HepG2 (cell line): ENCODE data around the gene LDLR. TPM values are rescaled to one million over a fixed set of nuclear protein-coding genes. Genes with fewer than 3 reads are reported as not detected.

ENCODE experiments used
- DPF2 ChIP-seq: sonication (generic); formaldehyde crosslinking; IDR thresholded peaks from 2 replicates; pipeline ENCODE4 v1.4.0; 2020; ENCODE audit warnings: mild to moderate bottlenecking, low read depth, missing genetic modification reagents, borderline replicate concordance
- HDAC1 ChIP-seq: sonication (generic); formaldehyde crosslinking; IDR thresholded peaks from 2 replicates; pipeline ENCODE4 v1.5.1; 2020; ENCODE audit warnings: mild to moderate bottlenecking, missing genetic modification reagents
- TSC22D2 ChIP-seq: sonication (generic); formaldehyde crosslinking; IDR thresholded peaks from 2 replicates; pipeline ENCODE4 v1.5.1; 2020; ENCODE audit warnings: missing genetic modification reagents, mild to moderate bottlenecking, borderline replicate concordance
- ZBTB3 ChIP-seq: sonication (generic); formaldehyde crosslinking; IDR thresholded peaks from 2 replicates; pipeline ENCODE4 v1.4.0; 2020; ENCODE audit warnings: low read depth, mild to moderate bottlenecking, moderate library complexity, missing genetic modification reagents, borderline replicate concordance
- ZNF121 ChIP-seq: sonication (generic); formaldehyde crosslinking; IDR thresholded peaks from 2 replicates; pipeline ENCODE4 v1.5.0; 2020; ENCODE audit warnings: mild to moderate bottlenecking, missing genetic modification reagents
- ZNF383 ChIP-seq: sonication (generic); formaldehyde crosslinking; IDR thresholded peaks from 2 replicates; pipeline ENCODE4 v1.4.0; 2020; ENCODE audit warnings: missing genetic modification reagents, mild to moderate bottlenecking, borderline replicate concordance
- polyA plus RNA-seq, 8 experiments: library from polyadenylated mRNA; depleted of rRNA in 3 of 8; stranded (reverse) in 7 of 8; unstranded in 1 of 8; fragments of >200 nt; fragmentation: Illumina TruSeq in 4 of 8; extraction: Trizol in 4 of 8; gene quantifications; 2 replicates each; pipeline versions ENCODE4 v1.2.1 to v1.2.3, GENCODE V29; 2011 to 2016; ENCODE audit warnings: low read depth in 4 of 8, missing spikeins in 1 of 8, mixed read lengths in 1 of 8; ENCODE audit not compliant: insufficient read depth in 1 of 8
- total RNA-seq, 5 experiments: library from RNA; depleted of rRNA; stranded (reverse); fragments of >200 nt; fragmentation: Illumina TruSeq; extraction: Trizol; gene quantifications; 2 replicates each; pipeline ENCODE4 v1.2.3, GENCODE V29; 2016; ENCODE audit warnings: low read depth in 1 of 5
- TF ChIP-seq, protein P1 (sequence below): sonication (generic); formaldehyde crosslinking; IDR thresholded peaks from 2 replicates; pipeline ENCODE4 v1.4.0; 2020; ENCODE audit warnings: missing genetic modification reagents
- TF ChIP-seq, protein P2 (sequence below), 2 experiments: fragments of 450-650 bp in 1 of 2; sonication (generic) in 1 of 2; formaldehyde crosslinking; IDR thresholded peaks; 2 replicates each; pipeline versions ENCODE4 v1.5.0 to v1.8.0; 2020 to 2022; ENCODE audit warnings: mild to moderate bottlenecking in 1 of 2, missing genetic modification reagents in 1 of 2
- TF ChIP-seq, protein P3 (sequence below): sonication (generic); formaldehyde crosslinking; IDR thresholded peaks from 2 replicates; pipeline ENCODE4 v1.4.0; 2020; ENCODE audit warnings: missing genetic modification reagents
- TF ChIP-seq, protein P4 (sequence below): sonication (generic); formaldehyde crosslinking; IDR thresholded peaks from 2 replicates; pipeline ENCODE4 v1.9.0; 2021; ENCODE audit warnings: missing genetic modification reagents, borderline replicate concordance
- TF ChIP-seq, protein P5 (sequence below): sonication (generic); formaldehyde crosslinking; conservative IDR thresholded peaks from 2 replicates; pipeline ENCODE4 v1.4.0; 2020; ENCODE audit warnings: mild to moderate bottlenecking, missing genetic modification reagents, moderate library complexity

Gene LDLR
- total and polyA plus RNA-seq, 2 of the 13 experiments (the other 11 are each of a cell fraction or from before 2014, with no cell fraction given), result 51.6 to 92.5 TPM

DNA sequence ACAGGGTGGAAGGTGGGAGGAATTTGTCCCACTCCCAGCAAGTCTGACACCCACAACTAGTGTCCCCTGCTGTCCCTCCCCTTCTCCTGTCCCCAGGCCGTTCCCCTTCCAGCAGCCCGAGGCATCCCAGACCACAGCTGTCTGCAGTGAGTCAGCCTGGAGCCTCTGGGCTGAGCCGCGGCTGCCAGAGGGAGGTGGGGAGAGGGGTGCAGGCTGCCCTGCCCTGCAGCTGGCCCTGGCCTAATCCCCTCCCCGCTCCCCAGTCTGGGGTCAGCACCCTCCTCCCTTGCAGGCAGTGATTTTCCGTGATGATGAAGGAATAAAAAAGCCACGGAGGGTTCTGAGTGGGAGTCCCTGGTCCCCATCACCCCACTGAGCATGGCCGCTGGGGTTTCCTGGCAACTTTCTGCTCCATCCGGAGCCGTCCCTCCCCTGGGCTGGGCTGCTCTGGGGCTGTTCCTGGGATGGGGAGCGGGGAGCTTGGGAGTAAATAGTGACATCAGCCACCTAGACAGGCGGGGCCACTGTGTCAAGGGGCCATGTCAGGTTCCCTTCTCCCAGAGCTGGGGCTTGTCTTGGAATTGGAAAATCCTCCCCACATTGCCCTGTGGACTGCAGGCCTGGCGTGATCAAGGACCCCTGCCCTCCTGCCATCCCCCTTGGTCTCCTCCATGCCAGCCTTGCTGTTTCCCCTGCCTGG is 49.5 kb downstream of the LDLR start (continued):
- TF ChIP-seq, protein P1, sequence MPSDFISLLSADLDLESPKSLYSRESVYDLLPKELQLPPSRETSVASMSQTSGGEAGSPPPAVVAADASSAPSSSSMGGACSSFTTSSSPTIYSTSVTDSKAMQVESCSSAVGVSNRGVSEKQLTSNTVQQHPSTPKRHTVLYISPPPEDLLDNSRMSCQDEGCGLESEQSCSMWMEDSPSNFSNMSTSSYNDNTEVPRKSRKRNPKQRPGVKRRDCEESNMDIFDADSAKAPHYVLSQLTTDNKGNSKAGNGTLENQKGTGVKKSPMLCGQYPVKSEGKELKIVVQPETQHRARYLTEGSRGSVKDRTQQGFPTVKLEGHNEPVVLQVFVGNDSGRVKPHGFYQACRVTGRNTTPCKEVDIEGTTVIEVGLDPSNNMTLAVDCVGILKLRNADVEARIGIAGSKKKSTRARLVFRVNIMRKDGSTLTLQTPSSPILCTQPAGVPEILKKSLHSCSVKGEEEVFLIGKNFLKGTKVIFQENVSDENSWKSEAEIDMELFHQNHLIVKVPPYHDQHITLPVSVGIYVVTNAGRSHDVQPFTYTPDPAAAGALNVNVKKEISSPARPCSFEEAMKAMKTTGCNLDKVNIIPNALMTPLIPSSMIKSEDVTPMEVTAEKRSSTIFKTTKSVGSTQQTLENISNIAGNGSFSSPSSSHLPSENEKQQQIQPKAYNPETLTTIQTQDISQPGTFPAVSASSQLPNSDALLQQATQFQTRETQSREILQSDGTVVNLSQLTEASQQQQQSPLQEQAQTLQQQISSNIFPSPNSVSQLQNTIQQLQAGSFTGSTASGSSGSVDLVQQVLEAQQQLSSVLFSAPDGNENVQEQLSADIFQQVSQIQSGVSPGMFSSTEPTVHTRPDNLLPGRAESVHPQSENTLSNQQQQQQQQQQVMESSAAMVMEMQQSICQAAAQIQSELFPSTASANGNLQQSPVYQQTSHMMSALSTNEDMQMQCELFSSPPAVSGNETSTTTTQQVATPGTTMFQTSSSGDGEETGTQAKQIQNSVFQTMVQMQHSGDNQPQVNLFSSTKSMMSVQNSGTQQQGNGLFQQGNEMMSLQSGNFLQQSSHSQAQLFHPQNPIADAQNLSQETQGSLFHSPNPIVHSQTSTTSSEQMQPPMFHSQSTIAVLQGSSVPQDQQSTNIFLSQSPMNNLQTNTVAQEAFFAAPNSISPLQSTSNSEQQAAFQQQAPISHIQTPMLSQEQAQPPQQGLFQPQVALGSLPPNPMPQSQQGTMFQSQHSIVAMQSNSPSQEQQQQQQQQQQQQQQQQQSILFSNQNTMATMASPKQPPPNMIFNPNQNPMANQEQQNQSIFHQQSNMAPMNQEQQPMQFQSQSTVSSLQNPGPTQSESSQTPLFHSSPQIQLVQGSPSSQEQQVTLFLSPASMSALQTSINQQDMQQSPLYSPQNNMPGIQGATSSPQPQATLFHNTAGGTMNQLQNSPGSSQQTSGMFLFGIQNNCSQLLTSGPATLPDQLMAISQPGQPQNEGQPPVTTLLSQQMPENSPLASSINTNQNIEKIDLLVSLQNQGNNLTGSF (CRISPR knock-in tag), result no peak
- TF ChIP-seq ZBTB3 (CRISPR knock-in tag), result no peak
- TF ChIP-seq ZNF383 (CRISPR knock-in tag), result peak; percentile 58; the same call in 1 of the 2 replicates
- no peak for TF ChIP-seq HDAC1
- TF ChIP-seq, protein P2, sequence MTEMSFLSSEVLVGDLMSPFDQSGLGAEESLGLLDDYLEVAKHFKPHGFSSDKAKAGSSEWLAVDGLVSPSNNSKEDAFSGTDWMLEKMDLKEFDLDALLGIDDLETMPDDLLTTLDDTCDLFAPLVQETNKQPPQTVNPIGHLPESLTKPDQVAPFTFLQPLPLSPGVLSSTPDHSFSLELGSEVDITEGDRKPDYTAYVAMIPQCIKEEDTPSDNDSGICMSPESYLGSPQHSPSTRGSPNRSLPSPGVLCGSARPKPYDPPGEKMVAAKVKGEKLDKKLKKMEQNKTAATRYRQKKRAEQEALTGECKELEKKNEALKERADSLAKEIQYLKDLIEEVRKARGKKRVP (CRISPR knock-in tag; IDR thresholded peaks at IDR 0.05), result peak in 1 of 2 experiments; percentile 46; a peak in 1 of 4 replicates
- TF ChIP-seq, protein P3, sequence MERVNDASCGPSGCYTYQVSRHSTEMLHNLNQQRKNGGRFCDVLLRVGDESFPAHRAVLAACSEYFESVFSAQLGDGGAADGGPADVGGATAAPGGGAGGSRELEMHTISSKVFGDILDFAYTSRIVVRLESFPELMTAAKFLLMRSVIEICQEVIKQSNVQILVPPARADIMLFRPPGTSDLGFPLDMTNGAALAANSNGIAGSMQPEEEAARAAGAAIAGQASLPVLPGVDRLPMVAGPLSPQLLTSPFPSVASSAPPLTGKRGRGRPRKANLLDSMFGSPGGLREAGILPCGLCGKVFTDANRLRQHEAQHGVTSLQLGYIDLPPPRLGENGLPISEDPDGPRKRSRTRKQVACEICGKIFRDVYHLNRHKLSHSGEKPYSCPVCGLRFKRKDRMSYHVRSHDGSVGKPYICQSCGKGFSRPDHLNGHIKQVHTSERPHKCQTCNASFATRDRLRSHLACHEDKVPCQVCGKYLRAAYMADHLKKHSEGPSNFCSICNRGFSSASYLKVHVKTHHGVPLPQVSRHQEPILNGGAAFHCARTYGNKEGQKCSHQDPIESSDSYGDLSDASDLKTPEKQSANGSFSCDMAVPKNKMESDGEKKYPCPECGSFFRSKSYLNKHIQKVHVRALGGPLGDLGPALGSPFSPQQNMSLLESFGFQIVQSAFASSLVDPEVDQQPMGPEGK, result peak; percentile 50; the same call in 1 of the 2 replicates
- TF ChIP-seq DPF2 (CRISPR knock-in tag), result no peak
- TF ChIP-seq, protein P4, sequence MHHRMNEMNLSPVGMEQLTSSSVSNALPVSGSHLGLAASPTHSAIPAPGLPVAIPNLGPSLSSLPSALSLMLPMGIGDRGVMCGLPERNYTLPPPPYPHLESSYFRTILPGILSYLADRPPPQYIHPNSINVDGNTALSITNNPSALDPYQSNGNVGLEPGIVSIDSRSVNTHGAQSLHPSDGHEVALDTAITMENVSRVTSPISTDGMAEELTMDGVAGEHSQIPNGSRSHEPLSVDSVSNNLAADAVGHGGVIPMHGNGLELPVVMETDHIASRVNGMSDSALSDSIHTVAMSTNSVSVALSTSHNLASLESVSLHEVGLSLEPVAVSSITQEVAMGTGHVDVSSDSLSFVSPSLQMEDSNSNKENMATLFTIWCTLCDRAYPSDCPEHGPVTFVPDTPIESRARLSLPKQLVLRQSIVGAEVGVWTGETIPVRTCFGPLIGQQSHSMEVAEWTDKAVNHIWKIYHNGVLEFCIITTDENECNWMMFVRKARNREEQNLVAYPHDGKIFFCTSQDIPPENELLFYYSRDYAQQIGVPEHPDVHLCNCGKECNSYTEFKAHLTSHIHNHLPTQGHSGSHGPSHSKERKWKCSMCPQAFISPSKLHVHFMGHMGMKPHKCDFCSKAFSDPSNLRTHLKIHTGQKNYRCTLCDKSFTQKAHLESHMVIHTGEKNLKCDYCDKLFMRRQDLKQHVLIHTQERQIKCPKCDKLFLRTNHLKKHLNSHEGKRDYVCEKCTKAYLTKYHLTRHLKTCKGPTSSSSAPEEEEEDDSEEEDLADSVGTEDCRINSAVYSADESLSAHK (CRISPR knock-in tag), result no peak
- TF ChIP-seq ZNF121, result 0 out of 2 replicates have a peak, but pooled peaks have one; percentile 43
- TF ChIP-seq, protein P5, sequence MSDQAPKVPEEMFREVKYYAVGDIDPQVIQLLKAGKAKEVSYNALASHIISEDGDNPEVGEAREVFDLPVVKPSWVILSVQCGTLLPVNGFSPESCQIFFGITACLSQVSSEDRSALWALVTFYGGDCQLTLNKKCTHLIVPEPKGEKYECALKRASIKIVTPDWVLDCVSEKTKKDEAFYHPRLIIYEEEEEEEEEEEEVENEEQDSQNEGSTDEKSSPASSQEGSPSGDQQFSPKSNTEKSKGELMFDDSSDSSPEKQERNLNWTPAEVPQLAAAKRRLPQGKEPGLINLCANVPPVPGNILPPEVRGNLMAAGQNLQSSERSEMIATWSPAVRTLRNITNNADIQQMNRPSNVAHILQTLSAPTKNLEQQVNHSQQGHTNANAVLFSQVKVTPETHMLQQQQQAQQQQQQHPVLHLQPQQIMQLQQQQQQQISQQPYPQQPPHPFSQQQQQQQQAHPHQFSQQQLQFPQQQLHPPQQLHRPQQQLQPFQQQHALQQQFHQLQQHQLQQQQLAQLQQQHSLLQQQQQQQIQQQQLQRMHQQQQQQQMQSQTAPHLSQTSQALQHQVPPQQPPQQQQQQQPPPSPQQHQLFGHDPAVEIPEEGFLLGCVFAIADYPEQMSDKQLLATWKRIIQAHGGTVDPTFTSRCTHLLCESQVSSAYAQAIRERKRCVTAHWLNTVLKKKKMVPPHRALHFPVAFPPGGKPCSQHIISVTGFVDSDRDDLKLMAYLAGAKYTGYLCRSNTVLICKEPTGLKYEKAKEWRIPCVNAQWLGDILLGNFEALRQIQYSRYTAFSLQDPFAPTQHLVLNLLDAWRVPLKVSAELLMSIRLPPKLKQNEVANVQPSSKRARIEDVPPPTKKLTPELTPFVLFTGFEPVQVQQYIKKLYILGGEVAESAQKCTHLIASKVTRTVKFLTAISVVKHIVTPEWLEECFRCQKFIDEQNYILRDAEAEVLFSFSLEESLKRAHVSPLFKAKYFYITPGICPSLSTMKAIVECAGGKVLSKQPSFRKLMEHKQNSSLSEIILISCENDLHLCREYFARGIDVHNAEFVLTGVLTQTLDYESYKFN, result 0 out of 2 replicates have a peak, but pooled peaks have one; percentile 39
- peak; percentile 61; the same call in 1 of the 2 replicates for TF ChIP-seq TSC22D2
